HG02798 (cell line): ENCODE results near the gene FBXO48.
A peak's percentile ranks its signal among the peaks of the same experiment; 100 is the strongest.

Source experiments
- ATAC-seq: cut with Tn5 transposase; IDR thresholded peaks from one replicate; pipeline ENCODE4 v1.9.1; 2021; ENCODE audit warnings: mild to moderate bottlenecking; ENCODE audit not compliant: unreplicated experiment, poor library complexity

FBXO48 gene

GRCh38 chr2:68438455-68439303, 28.4 kb downstream of the FBXO48 start:
- no peak for ATAC-seq

DNA sequence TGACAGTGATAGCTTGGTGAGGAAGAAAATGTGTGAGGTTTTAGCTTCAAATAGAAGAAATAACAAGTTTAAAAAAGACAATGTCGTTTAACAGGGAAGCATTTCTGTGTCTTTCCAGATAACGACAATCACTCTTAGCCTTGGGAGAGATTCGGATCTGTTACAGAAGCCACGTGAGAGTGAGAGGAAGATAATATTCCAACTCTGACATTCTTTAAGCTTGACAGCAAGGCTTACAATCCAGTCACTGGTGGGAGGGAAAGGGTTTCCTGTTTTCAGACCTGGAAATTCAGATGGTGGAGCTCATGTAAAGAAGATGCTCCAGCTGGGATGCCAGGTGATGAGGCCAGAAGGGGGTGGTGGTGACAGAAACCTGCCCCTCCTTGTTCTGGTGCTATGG, 30.8 kb downstream of the FBXO48 start:
- no peak for ATAC-seq

DNA sequence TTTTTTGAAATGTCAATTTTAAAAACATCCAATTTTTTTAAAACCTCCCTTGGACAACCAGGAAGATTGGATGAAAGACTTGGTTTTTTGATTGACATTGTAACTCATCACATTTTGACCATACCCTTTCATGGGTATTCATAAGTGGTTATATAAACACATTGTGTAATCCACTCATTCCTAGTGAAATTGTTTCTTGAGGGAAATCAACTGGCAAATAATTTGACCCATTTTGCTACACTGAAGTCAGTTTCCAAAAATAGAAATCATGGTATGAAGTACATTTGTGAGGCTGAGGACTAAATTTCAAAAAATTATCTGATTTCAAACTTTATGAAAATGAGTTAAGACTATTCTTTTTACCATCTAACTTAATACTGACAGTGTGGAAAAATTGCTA, 31.5 kb downstream of the FBXO48 start:
- no peak for ATAC-seq

DNA sequence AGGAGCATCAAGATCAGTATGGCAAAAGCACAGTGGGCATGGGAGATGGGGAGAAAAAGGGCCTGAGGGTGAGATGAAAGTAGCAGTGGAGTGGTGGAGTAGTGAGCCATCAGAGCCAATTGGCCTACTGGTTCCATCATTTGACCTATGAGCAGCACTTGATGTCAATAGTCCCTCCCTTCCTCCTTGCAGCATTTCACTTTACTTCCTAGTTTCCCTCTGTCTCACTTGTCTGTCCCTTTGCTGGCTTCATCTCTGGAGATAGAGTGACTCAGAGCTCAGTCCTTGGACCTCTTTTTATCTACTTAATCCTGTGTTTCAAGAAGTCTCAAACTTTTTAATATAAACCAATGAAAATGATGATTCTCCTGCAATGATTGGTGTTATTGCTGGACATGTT, 32.1 kb downstream of the FBXO48 start:
- no peak for ATAC-seq

DNA sequence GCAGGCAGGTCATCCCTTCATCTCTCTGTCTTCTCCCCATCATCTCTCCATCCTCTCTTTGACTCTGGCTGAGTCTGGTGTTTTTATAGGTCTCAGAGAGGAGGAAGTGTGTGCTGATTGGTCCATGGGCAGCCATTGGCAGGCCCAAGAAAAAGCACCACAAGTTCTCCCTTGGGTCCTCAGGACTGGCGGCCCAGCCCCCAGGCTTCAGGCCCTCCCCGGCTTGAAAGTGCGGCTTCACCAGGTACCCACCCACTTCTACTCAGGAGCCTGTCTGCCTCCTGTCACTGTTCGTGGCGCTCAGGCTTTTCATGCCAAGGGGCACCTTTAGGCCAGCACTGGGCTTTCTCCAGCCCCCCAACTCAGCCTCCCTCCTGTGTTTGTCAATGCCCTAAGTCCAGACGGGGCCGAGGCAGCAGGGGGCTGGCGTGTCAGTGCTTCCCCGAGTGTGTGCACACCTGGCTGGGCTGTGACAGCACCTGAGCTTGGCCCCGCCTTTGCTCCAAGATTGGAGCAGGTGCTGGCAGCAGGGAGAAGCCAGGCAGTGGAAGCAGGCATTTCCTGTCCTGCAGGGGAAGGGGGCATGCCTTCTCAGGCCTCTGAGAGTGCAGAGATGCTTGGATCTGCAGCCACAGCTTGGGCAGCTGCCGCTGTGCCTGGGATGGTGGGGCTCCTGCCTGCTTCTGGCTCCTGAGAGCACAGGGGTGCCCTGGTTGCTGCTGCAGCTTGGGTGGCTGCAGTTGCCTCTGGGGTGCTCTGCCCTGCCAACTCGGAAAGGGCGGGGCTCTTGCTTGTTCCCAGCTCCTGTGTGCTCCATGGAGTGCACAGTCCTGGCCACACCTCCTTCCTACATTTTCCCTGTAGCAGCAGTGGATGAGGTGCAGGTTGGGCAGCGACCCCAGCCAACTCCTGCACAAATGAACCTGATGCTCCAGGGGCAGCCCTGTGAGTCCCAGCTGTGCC, 34.1 kb downstream of the FBXO48 start:
- no peak for ATAC-seq

DNA sequence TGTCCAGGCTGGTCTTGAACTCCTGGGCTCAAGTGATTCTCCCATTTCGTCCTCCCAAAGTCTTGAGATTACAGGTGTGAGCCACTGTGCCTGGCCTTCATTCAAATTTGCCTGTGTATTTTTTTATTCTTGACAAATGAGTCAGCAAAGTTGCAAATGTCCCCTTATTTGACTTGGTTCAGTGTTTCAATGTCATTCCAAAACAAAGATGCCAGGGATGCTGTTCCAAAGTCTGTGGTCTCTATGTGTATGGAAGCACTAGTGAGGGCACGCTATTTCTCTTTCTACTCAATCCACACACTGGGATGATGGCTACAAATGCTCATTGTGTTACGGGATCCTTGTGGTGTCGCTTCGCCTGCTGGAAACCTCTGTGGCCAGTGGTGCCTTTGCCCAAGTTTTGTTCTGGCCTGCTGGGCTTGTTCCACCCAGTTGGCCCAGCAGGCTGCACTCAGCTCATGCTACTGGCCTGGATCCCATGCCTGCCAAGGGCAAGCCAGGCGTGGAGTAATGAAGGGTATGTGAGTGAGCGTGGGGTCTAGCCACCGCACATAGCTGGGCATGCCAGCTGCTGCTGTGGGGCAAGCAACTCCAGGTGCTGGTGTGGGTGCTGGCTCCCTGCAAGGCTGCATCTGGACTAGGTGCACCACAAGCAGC, 35.6 kb downstream of the FBXO48 start:
- ATAC-seq, result no peak

DNA sequence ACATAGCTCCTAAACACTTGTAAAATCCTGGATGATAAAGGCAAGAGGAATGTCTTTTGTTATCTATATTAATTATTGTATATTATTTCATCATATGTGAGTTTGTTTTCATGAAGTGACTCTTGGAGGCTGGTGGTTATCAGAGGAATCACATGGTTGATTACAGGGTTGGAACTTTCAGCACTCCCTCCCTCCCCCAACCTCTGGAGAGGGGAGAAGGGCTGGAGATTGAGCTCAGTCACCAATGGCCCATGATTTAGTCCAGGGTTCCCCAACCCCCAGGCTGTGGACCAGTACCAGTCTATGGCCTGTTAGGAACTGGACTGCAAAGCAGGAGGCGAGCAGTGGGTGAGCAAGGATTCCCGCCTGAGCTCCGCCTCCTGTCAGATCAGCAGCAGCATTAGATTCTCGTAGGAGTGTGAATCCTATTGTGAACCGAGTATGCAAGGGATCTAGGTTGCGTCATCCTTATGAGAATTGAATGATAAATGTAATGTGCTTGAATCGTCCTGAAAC, 37.7 kb downstream of the FBXO48 start:
- ATAC-seq, result no peak

GRCh38 chr2:68428746-68429145, 38.3 kb downstream of the FBXO48 start:
- ATAC-seq, result no peak

DNA sequence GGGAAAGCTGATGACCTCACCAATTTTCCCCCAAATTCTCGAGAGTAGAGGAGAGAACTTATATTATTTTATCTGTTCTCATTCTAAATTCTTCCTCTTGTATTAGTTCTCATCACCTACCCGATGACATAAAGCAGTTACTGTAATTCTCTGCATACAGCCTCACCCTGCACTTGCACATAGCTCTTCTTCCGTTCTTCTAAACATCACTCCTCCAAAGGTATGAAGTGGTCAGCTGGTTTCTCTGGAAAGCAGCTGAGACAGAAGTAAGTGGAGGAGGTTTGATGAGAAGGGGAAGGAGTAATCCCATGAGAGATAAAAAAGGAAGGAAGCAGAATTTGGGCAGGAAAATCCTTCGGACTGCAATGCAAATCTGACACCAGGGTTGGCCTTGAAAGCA, 39.0 kb downstream of the FBXO48 start:
- no peak for ATAC-seq

GRCh38 chr2:68426848-68427579, 40.1 kb downstream of the FBXO48 start:
- peak; percentile 51 for ATAC-seq

DNA sequence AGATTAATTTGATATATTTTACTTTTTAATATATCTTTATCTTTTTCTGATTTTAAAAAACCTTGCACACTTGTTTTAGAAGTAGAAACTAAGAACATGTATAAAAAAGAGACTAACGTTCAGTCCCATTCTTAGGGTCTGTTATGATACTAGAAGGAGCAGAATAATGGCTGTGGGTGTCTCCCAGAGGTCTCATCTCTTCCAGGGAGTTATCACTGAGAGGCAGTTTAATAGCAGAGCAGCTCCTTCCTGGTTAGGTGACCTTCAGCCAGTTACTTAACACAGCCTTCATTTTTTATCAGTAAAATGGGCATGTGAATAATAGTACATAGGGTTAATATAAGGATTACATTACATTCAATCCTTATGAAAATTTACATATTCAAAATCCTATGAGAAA, 40.6 kb downstream of the FBXO48 start:
- no peak for ATAC-seq

DNA sequence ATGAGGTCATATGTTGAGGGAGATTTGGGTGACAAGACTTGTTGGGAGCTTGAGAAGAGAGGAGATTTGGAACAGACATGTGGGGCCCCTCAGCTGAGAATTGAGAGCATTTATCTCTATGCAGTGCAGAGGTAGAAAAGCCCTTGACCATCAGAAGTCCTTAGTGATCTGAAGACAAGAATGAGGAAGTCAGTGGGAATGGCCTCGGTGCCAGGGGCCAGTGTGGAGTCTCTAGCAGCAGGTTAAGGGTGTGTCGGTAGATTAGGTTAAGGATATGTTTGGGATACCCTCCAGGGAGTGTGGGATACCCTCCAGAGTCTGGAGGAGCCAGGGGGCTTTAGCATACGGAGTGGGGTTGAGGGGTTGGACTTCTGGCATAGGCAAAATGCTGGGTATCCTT, 41.6 kb downstream of the FBXO48 start:
- ATAC-seq, result no peak

DNA sequence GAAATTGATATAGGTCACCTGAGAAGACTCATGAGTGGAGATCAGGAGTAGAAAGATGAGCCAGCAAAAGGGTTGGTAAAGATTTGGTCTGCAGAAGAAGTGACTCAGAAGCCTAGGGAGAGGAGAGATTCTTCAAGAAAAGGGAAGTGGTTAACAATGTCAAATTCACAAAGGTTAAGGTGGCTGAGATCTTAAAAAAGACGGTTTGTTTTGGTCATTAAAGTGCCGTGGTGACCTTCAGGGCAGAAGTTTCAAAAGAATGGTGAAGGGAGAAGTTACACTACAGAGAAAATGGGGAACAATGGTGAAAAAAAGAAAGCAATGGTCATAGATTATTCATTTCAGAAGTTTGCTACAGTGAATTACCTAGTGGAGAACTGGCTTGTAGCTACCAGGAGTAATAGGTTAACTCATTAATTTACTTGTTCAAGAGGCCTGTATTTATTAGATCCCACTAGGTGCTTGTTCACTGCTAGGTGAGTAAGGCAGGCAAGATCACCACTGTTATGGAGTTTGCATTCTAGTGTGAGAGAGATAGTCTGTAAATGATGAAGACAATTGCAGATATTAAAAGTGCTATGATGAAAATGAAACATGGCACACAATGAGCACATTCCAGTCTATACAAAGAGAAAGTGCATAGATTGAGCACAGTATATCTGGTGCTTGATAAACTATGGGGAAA, 43.0 kb downstream of the FBXO48 start:
- peak; percentile 78 for ATAC-seq

GRCh38 chr2:68420254-68420910, 46.7 kb downstream of the FBXO48 start:
- no peak for ATAC-seq

- peak; percentile 54 for ATAC-seq
Measured at GRCh38 chr2:68418855-68419254, 48.2 kb downstream of the FBXO48 start.

DNA sequence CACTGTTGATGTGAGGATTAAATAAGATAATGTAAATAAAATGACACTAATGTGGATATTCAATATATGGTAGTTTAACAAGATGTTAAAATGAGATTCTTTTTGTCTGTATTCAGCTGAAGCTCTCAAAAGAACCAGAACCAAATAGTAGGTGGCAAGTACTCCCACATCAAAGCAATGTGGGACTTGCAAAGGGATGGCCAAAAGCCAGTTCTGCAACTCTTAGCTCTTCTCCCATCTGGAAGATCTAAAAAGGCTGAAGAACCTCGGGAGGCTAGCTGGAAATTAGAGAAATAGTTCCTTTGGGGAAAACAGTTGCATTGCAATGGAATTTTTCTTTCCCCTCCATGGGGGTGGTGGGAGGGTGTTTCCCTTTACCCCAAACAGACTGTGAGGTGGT, 48.7 kb downstream of the FBXO48 start:
- no peak for ATAC-seq

GRCh38 chr2:68417926-68418325, 49.2 kb downstream of the FBXO48 start:
- ATAC-seq, result no peak

DNA sequence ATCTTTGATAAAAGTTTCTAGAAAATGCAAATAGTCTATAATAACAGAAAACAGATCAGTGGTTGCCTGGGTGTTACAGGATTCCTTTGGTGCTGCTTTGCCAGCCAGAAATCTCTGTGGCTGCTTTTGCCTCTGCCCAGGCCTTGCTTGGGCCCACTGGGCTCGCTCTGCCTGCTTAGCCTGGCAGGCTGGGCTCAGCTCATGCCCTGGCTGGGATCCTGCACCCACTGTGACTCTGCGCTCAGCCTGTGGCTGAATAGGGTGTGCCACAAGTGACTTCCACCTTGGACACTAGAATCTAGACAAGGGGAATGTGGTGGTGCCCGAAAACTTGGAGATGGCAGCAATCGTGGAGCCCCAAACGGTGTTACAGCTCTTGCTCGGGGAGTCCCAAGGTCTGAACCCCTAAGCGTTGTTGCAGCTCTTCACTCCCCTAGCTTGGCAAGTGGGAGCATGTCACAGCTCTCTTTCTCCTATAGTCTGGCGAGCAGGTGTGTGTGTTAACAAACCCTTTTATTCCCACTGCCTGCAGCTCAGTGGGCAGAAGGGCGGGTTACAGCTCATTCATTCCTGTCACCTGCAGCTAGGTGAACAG, 50.9 kb downstream of the FBXO48 start:
- no peak for ATAC-seq
